ENCODE results near the gene CDC42EP4. TPM values are rescaled to one million over a fixed set of nuclear protein-coding genes. Genes with fewer than 3 reads are reported as not detected.
A peak's percentile ranks its signal among the peaks of the same experiment; 100 is the strongest.

The CDC42EP4 gene
- total RNA-seq, 4 donors from 2014 or later: 35.8 to 57.0 (median 47.1) TPM

DNA sequence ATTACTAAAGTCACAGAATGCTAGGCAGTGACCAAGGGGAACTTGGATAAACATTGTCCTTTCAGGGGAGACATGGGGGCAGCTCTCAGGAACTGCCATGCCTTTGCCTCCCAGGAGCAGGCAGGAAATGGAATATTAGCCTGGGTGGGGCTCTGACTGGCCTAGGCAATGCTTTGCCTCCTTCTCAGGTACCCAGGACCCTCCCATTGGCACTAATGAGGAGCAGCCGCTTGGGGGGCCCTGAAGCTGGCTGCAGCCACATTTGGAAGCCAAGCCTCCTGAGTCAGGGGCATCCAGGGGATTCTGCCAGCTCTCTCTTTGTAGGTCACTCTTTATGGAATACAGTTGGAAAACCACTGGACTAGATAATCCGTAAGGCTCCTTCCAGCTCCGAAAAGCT is 55.6 kb downstream of the CDC42EP4 start:
- no peaks in the 10 kb centered on the region for H3K36me3 ChIP-seq
- no peaks in the 10 kb centered on the region for H3K4me1 ChIP-seq
- ATAC-seq (no peak), DNase-seq (no peak)
- H3K27ac ChIP-seq: no peak overlapping the region
- H3K4me3 ChIP-seq: no peak overlapping the region
- in situ Hi-C loops (cut with MboI; ENCODE audit: low sequenced_read_pairs in 4 of 4): loop anchor here in 2 of 4 donors (5.0 to 10.0 kb wide), 2 partner anchors 59 to 116 kb away; partner anchors contain the start of gene CDC42EP4 (in 1 of the 2)
- intact Hi-C loops (cut with DNase I; ENCODE audit: low total_unique reads): no loop called here
- no peaks in the 10 kb centered on the region for H3K9me3 ChIP-seq
- TF ChIP-seq, protein P1, sequence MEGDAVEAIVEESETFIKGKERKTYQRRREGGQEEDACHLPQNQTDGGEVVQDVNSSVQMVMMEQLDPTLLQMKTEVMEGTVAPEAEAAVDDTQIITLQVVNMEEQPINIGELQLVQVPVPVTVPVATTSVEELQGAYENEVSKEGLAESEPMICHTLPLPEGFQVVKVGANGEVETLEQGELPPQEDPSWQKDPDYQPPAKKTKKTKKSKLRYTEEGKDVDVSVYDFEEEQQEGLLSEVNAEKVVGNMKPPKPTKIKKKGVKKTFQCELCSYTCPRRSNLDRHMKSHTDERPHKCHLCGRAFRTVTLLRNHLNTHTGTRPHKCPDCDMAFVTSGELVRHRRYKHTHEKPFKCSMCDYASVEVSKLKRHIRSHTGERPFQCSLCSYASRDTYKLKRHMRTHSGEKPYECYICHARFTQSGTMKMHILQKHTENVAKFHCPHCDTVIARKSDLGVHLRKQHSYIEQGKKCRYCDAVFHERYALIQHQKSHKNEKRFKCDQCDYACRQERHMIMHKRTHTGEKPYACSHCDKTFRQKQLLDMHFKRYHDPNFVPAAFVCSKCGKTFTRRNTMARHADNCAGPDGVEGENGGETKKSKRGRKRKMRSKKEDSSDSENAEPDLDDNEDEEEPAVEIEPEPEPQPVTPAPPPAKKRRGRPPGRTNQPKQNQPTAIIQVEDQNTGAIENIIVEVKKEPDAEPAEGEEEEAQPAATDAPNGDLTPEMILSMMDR (IDR thresholded peaks at IDR 0.05 in 4 of 5, conservative IDR thresholded peaks at IDR 0.05 in 1 of 5): no peak
- TF ChIP-seq POLR2A (IDR thresholded peaks at IDR 0.05): no peak
- no peaks in the 10 kb centered on the region for H3K27me3 ChIP-seq

DNA sequence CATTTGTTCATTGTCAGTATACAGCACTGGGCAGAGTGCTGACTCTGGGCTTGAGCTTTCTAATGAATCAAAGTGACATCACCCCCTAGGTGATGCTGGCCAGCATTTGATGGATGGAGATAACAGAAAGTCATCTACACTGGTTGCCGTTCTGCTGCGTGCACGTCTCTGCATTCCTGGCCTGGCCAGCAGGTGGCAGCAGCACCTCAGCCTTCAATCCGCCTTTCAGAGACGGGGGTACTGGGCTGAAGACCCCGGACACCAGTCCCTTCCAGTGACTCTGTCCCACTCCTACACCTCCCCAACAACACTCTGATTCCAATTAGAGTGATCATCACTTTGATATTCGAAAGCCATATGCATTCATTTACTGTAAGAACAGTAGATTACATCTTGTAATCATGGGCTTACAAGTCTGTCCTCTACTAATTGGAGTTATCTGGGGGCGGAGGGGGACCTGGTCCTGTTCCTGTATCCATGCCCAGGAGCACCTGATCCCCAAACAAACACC is 56.1 kb downstream of the CDC42EP4 start:
- Histone ChIP-seq H3K27me3 (no peaks in the 10 kb centered on the region), H3K36me3 (no peaks in the 10 kb centered on the region), H3K4me3 (no peak overlapping the region), H3K4me1 (no peaks in the 10 kb centered on the region), H3K9me3 (no peaks in the 10 kb centered on the region), H3K27ac (no peak overlapping the region)
- DNase-seq (peak in 1 of 2 donors; percentile 15), ATAC-seq (peak; percentile 60 to 75)
- TF ChIP-seq, protein P1 (IDR thresholded peaks at IDR 0.05 in 4 of 5, conservative IDR thresholded peaks at IDR 0.05 in 1 of 5): peak; percentile 95 to 98 (median 97)
- TF ChIP-seq POLR2A (IDR thresholded peaks at IDR 0.05): no peak
- in situ Hi-C loops (cut with MboI; ENCODE audit: low sequenced_read_pairs in 4 of 4) (loop anchor here in 2 of 4 donors (5.0 to 10.0 kb wide), 2 partner anchors 59 to 117 kb away; partner anchors contain the start of gene CDC42EP4 (in 1 of the 2)), intact Hi-C loops (cut with DNase I; ENCODE audit: low total_unique reads) (loop anchor here (1.0 kb wide), 1 partner anchor 115 kb away; no protein-coding TSS in a partner anchor)

DNA sequence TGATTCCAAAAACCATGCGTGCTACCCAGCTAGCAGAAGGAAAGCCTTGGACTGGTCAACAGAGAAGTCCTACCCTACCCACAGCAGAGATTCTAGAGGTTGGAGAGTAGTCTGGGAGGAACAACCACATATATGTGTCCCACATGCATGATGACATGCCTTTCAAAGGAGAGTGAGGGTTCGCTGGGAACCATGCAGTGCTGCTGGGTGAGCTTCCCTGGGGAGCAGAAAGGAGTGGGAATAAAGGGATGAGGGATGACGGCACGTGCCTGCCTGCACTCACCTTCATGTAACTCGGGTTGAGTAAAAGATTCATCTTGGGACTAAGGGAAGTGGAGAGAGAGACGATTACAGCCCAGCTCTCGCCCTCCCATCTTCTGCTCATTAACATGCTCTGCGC is 59.9 kb downstream of the CDC42EP4 start:
- DNase-seq (no peak), ATAC-seq (no peak)
- Histone ChIP-seq H3K27me3 (no peaks in the 10 kb centered on the region), H3K27ac (no peak overlapping the region), H3K36me3 (peaks cover 0 to 6% of the 10 kb centered on the region in 2 donors), H3K4me1 (no peaks in the 10 kb centered on the region), H3K9me3 (no peaks in the 10 kb centered on the region), H3K4me3 (no peak overlapping the region)
- intact Hi-C loops (cut with DNase I; ENCODE audit: low total_unique reads) (no loop called here), in situ Hi-C loops (cut with MboI; ENCODE audit: low sequenced_read_pairs in 4 of 4) (loop anchor here in 3 of 4 donors (5.0 to 10.0 kb wide), 2 partner anchors 63 to 120 kb away; partner anchors contain the start of gene CDC42EP4 (in 1 of the 3))
- TF ChIP-seq, protein P1 (IDR thresholded peaks at IDR 0.05 in 4 of 5, conservative IDR thresholded peaks at IDR 0.05 in 1 of 5): no peak
- no peak for TF ChIP-seq POLR2A (IDR thresholded peaks at IDR 0.05)

DNA sequence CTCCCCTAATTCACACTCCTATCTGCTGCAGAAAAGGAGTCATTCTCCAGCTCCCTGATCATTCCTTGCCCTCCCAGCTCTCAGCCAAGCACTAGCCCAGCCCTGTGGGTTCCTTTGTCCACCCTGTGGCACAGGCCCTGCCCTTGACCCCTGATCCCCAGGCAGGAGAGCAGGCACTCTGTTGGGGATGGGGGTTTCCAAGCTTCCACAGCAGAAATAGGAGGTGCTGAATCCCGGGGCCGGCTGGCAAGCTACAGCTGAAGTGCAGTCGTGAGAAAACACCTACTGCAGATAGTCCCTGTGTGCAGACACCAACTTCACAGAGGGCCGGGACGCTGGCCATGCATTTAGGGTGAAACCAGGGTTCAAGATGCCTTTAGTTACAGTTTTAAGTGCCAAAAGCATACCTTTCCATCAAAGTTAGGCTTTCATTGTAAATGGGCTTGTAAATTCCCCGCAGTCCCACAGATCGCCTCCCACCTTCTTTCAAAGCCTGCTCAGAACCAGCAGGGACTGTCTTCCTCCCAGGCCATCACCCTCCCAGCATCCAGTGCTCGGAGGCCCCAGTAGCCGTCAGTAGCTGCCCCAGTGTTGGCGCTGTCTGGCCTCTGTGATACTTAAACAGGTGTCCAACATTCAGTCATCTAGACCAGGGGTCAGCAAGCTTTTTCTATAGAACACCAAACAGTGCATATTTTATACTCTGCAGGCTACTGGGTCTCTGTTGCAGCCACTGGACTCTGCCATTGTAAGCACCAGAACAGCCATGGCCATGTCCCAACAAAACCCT is 60.8 kb downstream of the CDC42EP4 start:
- DNase-seq: no peak
- H3K4me3 ChIP-seq: no peak overlapping the region
- in situ Hi-C loops (cut with MboI; ENCODE audit: low sequenced_read_pairs in 4 of 4): loop anchor here in 3 of 4 donors (5.0 to 10.0 kb wide), 2 partner anchors 64 to 121 kb away; partner anchors contain the start of gene CDC42EP4 (in 1 of the 3)
- H3K36me3 ChIP-seq: peaks cover 0 to 12% of the 10 kb centered on the region in 2 donors
- no peaks in the 10 kb centered on the region for H3K9me3 ChIP-seq
- intact Hi-C loops (cut with DNase I; ENCODE audit: low total_unique reads): no loop called here
- H3K27ac ChIP-seq: no peak overlapping the region
- H3K4me1 ChIP-seq: no peaks in the 10 kb centered on the region
- H3K27me3 ChIP-seq: no peaks in the 10 kb centered on the region
- TF ChIP-seq, protein P1 (IDR thresholded peaks at IDR 0.05 in 4 of 5, conservative IDR thresholded peaks at IDR 0.05 in 1 of 5): no peak
- no peak for TF ChIP-seq POLR2A (IDR thresholded peaks at IDR 0.05)
- no peak for ATAC-seq
